Urinary bladder (tissue), 4 donors: ENCODE data around the gene BCAT1. TPM values are rescaled to one million over a fixed set of nuclear protein-coding genes. Genes with fewer than 3 reads are reported as not detected.
"Not testable (repeated sequence)": the region's sequence is repeated elsewhere in the genome, so short reads cannot be mapped to it uniquely, and the experiment has no call there.

ENCODE experiments used
- DNase-seq: peaks from one replicate; pipeline ENCODE4 v3.0.0-alpha.2; 2015; ENCODE audit errors: extremely low spot score
- H3K27ac ChIP-seq: one replicate; pipeline ENCODE4 v1.5.1; 2013; ENCODE audit warnings: low read depth, mild to moderate bottlenecking, moderate library complexity
- H3K36me3 ChIP-seq: one replicate; pipeline ENCODE4 v1.6.1; 2013; ENCODE audit warnings: mild to moderate bottlenecking, moderate library complexity; ENCODE audit not compliant: insufficient read depth
- H3K4me1 ChIP-seq: one replicate; pipeline ENCODE4 v1.6.1; 2013; ENCODE audit warnings: mild to moderate bottlenecking, moderate library complexity; ENCODE audit not compliant: insufficient read depth
- H3K4me3 ChIP-seq: one replicate; pipeline ENCODE4 v1.5.1; 2013; ENCODE audit warnings: low read depth, low read length
- WGBS: extraction: QIAGEN DNeasy Blood & Tissue Kit; methylation state at CpG from one replicate; pipeline ENCODE4 v1.1.7; 2013; 5-methylcytosine and 5-hydroxymethylcytosine counted together
- polyA plus RNA-seq: library from polyadenylated mRNA; stranded (reverse); fragments of 200-250 nt; gene quantifications from one replicate; pipeline ENCODE4 v1.2.3, GENCODE V29; 2013
- total RNA-seq: library from RNA; depleted of rRNA; stranded (reverse); fragments of >200 nt; gene quantifications from one replicate; pipeline ENCODE4 v1.2.3, GENCODE V29; 2014
- donor health status: healthy with polysubstance abuse.
- donor health status: healthy.

The BCAT1 gene
- total and polyA plus RNA-seq, 2 donors = 9.4 to 87.3 TPM

GRCh38 chr12:24809306-24809705 is 139.6 kb downstream of the BCAT1 start:
- not testable (repeated sequence) for H3K4me3 ChIP-seq, H3K36me3 ChIP-seq, DNase-seq, H3K4me1 ChIP-seq, H3K27ac ChIP-seq
- WGBS = 100% methylated on average over 1 of the region's 1 CpG

- Histone ChIP-seq H3K4me3 (no peak overlapping the region), H3K27ac (no peak overlapping the region), H3K4me1 (no peaks in the 10 kb centered on the region), H3K36me3 (no peaks in the 10 kb centered on the region)
- WGBS = 97% methylated on average over 2 of the region's 2 CpGs
- no peak for DNase-seq
Measured at GRCh38 chr12:24808651-24809050, 140.2 kb downstream of the BCAT1 start.

GRCh38 chr12:24806386-24806785 is 142.5 kb downstream of the BCAT1 start:
- Histone ChIP-seq H3K4me3 (no peak overlapping the region), H3K4me1 (no peaks in the 10 kb centered on the region), H3K36me3 (no peaks in the 10 kb centered on the region), H3K27ac (no peak overlapping the region)
- DNase-seq = no peak
- 84% methylated on average over 2 of the region's 2 CpGs for WGBS

GRCh38 chr12:24803430-24804245 is 145.3 kb downstream of the BCAT1 start:
- Histone ChIP-seq H3K36me3 (no peaks in the 10 kb centered on the region), H3K4me1 (no peaks in the 10 kb centered on the region), H3K27ac (no peak overlapping the region), H3K4me3 (no peak overlapping the region)
- 68% methylated on average over 5 of the region's 5 CpGs for WGBS
- DNase-seq = no peak

- Histone ChIP-seq H3K4me3 (no peak overlapping the region), H3K36me3 (no peaks in the 10 kb centered on the region), H3K27ac (no peak overlapping the region), H3K4me1 (no peaks in the 10 kb centered on the region)
- no peak for DNase-seq
Measured at GRCh38 chr12:24798335-24798734, 150.6 kb downstream of the BCAT1 start.

GRCh38 chr12:24797901-24798300 is 151.0 kb downstream of the BCAT1 start:
- no peak overlapping the region for H3K4me3 ChIP-seq
- no peak for DNase-seq
- WGBS = 81% methylated on average over 2 of the region's 2 CpGs

GRCh38 chr12:24796876-24797275 is 152.0 kb downstream of the BCAT1 start:
- WGBS = 60% methylated on average over 5 of the region's 5 CpGs
- Histone ChIP-seq H3K4me3 (no peak overlapping the region), H3K27ac (no peak overlapping the region)

More at GRCh38 chr12:24797901-24798300, 151.0 kb downstream of the BCAT1 start:
- Histone ChIP-seq H3K36me3 (no peaks in the 10 kb centered on the region), H3K27ac (no peak overlapping the region), H3K4me1 (no peaks in the 10 kb centered on the region)

GRCh38 chr12:24795699-24796347 is 153.1 kb downstream of the BCAT1 start:
- Histone ChIP-seq H3K4me3 (no peak overlapping the region), H3K27ac (no peak overlapping the region), H3K4me1 (no peaks in the 10 kb centered on the region), H3K36me3 (no peaks in the 10 kb centered on the region)
- 71% methylated on average over 4 of the region's 4 CpGs for WGBS
- DNase-seq = no peak

More at GRCh38 chr12:24796876-24797275, 152.0 kb downstream of the BCAT1 start:
- H3K4me1 ChIP-seq = no peaks in the 10 kb centered on the region
- DNase-seq = no peak
- H3K36me3 ChIP-seq = no peaks in the 10 kb centered on the region

GRCh38 chr12:24791622-24792021 is 157.3 kb downstream of the BCAT1 start:
- no peak overlapping the region for H3K27ac ChIP-seq
- no peaks in the 10 kb centered on the region for H3K36me3 ChIP-seq
- WGBS = 71% methylated on average over 2 of the region's 2 CpGs
- H3K4me3 ChIP-seq = no peak overlapping the region
- no peak for DNase-seq
- H3K4me1 ChIP-seq = no peaks in the 10 kb centered on the region

- 91% methylated on average over 3 of the region's 3 CpGs for WGBS
- H3K4me1 ChIP-seq = no peaks in the 10 kb centered on the region
Measured at GRCh38 chr12:24788886-24789285, 160.0 kb downstream of the BCAT1 start.

GRCh38 chr12:24780697-24781368 is 168.1 kb downstream of the BCAT1 start:
- no peaks in the 10 kb centered on the region for H3K4me1 ChIP-seq
- H3K36me3 ChIP-seq = no peaks in the 10 kb centered on the region
- 68% methylated on average over 5 of the region's 5 CpGs for WGBS
- no peak overlapping the region for H3K27ac ChIP-seq
- H3K4me3 ChIP-seq = no peak overlapping the region
- no peak for DNase-seq

More at GRCh38 chr12:24788886-24789285, 160.0 kb downstream of the BCAT1 start:
- no peak overlapping the region for H3K27ac ChIP-seq
- no peak overlapping the region for H3K4me3 ChIP-seq
- H3K36me3 ChIP-seq = no peaks in the 10 kb centered on the region
- DNase-seq = no peak

- Histone ChIP-seq H3K4me1 (no peaks in the 10 kb centered on the region), H3K27ac (no peak overlapping the region), H3K36me3 (no peaks in the 10 kb centered on the region), H3K4me3 (no peak overlapping the region)
- peak; percentile 35 for DNase-seq
- WGBS = 46% methylated on average over 4 of the region's 4 CpGs
Measured at GRCh38 chr12:24778486-24779304, 170.2 kb downstream of the BCAT1 start.

GRCh38 chr12:24777359-24777758 is 171.5 kb downstream of the BCAT1 start:
- no peak for DNase-seq
- 83% methylated on average over 8 of the region's 8 CpGs for WGBS
- no peaks in the 10 kb centered on the region for H3K4me1 ChIP-seq

More at GRCh38 chr12:24777359-24777758, 171.5 kb downstream of the BCAT1 start:
- no peak overlapping the region for H3K27ac ChIP-seq
- H3K36me3 ChIP-seq = no peaks in the 10 kb centered on the region
- H3K4me3 ChIP-seq = no peak overlapping the region
